ENCODE results near the gene SLC19A3. TPM values are rescaled to one million over a fixed set of nuclear protein-coding genes. Genes with fewer than 3 reads are reported as not detected.

SLC19A3 gene
- total and polyA plus RNA-seq, 3 donors from 2014 or later, result 0.50 to 0.79 (median 0.71) TPM

- H3K9me3 ChIP-seq, result no peaks in the 10 kb centered on the region
- no peaks in the 10 kb centered on the region for H3K36me3 ChIP-seq (ENCODE audit: low read depth, missing control alignments)
- no peaks in the 10 kb centered on the region for H3K27me3 ChIP-seq
- peaks cover 3% of the 10 kb centered on the region for H3K4me1 ChIP-seq
- no peak overlapping the region for H3K4me3 ChIP-seq
- TF ChIP-seq CTCF (IDR thresholded peaks at IDR 0.05) (no peak), POLR2A (IDR thresholded peaks at IDR 0.05) (no peak)
- intact Hi-C loops (cut with DNase I; ENCODE audit: low total_unique reads), result no loop called here
- 72 to 87% methylated on average over 2 of the region's 2 CpGs for WGBS, 2 donors
- DNase-seq, result no peak
- H3K27ac ChIP-seq, result no peak overlapping the region
Observed at GRCh38 chr2:227716501-227716900, 1.3 kb downstream of the SLC19A3 start.

- Histone ChIP-seq H3K27me3 (no peaks in the 10 kb centered on the region), H3K9me3 (no peaks in the 10 kb centered on the region), H3K36me3 (ENCODE audit: low read depth, missing control alignments) (no peaks in the 10 kb centered on the region), H3K4me3 (no peak overlapping the region), H3K27ac (no peak overlapping the region), H3K4me1 (peaks cover 3% of the 10 kb centered on the region)
- TF ChIP-seq CTCF (IDR thresholded peaks at IDR 0.05) (no peak), POLR2A (IDR thresholded peaks at IDR 0.05) (no peak)
- 81 to 93% methylated on average over 1 of the region's 1 CpG for WGBS, 2 donors
- no peak for DNase-seq
- intact Hi-C loops (cut with DNase I; ENCODE audit: low total_unique reads), result no loop called here
Observed at GRCh38 chr2:227713291-227713690, 4.5 kb downstream of the SLC19A3 start.

- TF ChIP-seq POLR2A (IDR thresholded peaks at IDR 0.05), result no peak
- TF ChIP-seq CTCF (IDR thresholded peaks at IDR 0.05), result no peak
- H3K9me3 ChIP-seq, result no peaks in the 10 kb centered on the region
- H3K27ac ChIP-seq, result no peak overlapping the region
- H3K27me3 ChIP-seq, result no peaks in the 10 kb centered on the region
- H3K36me3 ChIP-seq (ENCODE audit: low read depth, missing control alignments), result no peaks in the 10 kb centered on the region
- 86 to 89% methylated on average over 7 of the region's 7 CpGs for WGBS, 2 donors
- no peak for DNase-seq
- no peaks in the 10 kb centered on the region for H3K4me1 ChIP-seq
- H3K4me3 ChIP-seq, result no peak overlapping the region
- intact Hi-C loops (cut with DNase I; ENCODE audit: low total_unique reads), result no loop called here
Observed at GRCh38 chr2:227710986-227711385, 6.8 kb downstream of the SLC19A3 start.

- no peaks in the 10 kb centered on the region for H3K27me3 ChIP-seq
- H3K4me3 ChIP-seq, result no peak overlapping the region
- WGBS, 2 donors, result 81 to 88% methylated on average over 6 of the region's 6 CpGs
- no peak overlapping the region for H3K27ac ChIP-seq
- H3K36me3 ChIP-seq (ENCODE audit: low read depth, missing control alignments), result no peaks in the 10 kb centered on the region
- TF ChIP-seq CTCF (IDR thresholded peaks at IDR 0.05), result no peak
- no peak for TF ChIP-seq POLR2A (IDR thresholded peaks at IDR 0.05)
- H3K9me3 ChIP-seq, result no peaks in the 10 kb centered on the region
- no peaks in the 10 kb centered on the region for H3K4me1 ChIP-seq
- intact Hi-C loops (cut with DNase I; ENCODE audit: low total_unique reads), result no loop called here
- DNase-seq, result no peak
Observed at GRCh38 chr2:227707390-227707789, 10.4 kb downstream of the SLC19A3 start.

- Histone ChIP-seq H3K9me3 (no peaks in the 10 kb centered on the region), H3K27ac (no peak overlapping the region), H3K27me3 (no peaks in the 10 kb centered on the region), H3K4me3 (no peak overlapping the region), H3K4me1 (no peaks in the 10 kb centered on the region), H3K36me3 (ENCODE audit: low read depth, missing control alignments) (no peaks in the 10 kb centered on the region)
- 78 to 94% methylated on average over 3 to 4 of the region's 4 CpGs for WGBS, 2 donors
- intact Hi-C loops (cut with DNase I; ENCODE audit: low total_unique reads), result no loop called here
- no peak for DNase-seq
- TF ChIP-seq POLR2A (IDR thresholded peaks at IDR 0.05) (no peak), CTCF (IDR thresholded peaks at IDR 0.05) (no peak)
Observed at GRCh38 chr2:227706859-227707258, 11.0 kb downstream of the SLC19A3 start.
